ENCODE measurements around the gene PRTN3.
"Not testable (repeated sequence)": the region's sequence is repeated elsewhere in the genome, so short reads cannot be mapped to it uniquely, and the experiment has no call there.

The PRTN3 gene

DNA sequence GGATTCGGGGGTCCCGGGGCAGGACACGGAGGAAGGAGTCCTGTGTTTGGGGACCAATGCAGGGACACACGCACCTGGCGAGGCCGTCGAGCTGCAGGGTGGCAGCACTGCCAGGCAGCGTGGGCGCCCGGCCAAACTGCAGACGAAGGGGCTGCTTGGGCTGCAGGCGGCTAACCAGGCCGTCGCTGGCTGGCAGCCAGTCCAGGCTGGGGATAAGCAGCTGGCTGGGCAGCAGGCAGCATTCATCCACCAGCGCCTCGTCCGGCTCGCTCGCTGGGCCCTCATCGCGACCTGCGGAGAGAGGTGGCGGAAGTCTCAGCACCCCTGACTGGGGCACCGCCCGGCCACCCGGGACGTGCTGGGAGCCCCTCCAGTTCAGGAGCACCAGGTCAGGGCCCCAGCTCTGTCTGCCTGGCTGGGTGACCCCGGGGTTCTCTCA, 30.2 kb downstream of the PRTN3 start:
- Mint-ChIP-seq H3K27me3 (no peaks in the 10 kb centered on the region), H3K36me3 (ENCODE audit: low read depth) (peaks cover 7% of the 10 kb centered on the region)
- ATAC-seq, result no peak

DNA sequence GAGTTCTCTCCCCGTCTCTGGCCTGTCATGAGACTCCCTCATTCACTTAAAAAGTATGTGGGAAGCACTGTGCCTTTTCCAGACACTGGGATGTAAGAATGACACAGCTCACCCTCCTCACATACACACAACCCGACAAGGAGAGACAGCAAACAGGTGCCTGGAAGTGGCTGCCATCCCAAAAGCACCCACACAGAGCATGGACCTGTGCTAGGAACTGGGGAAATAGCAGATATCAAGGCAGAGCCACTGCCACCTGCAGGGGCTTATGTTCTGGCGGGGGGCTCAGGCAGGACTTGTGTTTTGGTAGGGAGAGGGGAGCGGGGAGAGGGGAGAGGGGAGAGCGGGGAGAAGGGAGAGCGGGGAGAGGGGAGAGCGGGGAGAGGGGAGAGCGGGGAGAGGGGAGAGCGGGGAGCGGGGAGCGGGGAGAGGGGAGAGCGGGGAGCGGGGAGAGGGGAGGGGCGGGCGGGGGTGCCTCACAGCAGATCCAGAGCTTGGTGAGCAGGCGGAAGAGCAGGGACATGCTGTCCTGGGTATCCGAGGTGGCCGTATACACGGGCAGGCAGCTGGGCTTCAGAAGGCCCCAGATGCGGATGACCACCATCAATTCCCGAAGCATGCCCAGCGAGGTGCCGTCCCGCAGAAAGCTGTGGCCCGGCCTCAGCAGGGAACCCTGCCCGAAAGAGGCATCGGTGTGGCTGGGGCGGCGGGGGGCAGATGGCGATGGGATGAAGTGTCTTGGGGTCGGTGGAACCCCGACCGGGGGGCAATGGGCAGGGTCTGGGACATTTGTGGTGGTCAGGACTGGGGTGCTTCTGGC, 30.9 kb downstream of the PRTN3 start:
- DNase-seq (no peak), ATAC-seq (no peak)
- H3K27me3 Mint-ChIP-seq, result no peaks in the 10 kb centered on the region
- H3K4me3 Mint-ChIP-seq, result no peak overlapping the region
- H3K4me1 Mint-ChIP-seq, result peaks cover 10% of the 10 kb centered on the region
- no peaks in the 10 kb centered on the region for H3K9me3 Mint-ChIP-seq
- peak overlapping the region; percentile 35 for H3K27ac Mint-ChIP-seq
- H3K36me3 Mint-ChIP-seq (ENCODE audit: low read depth), result peaks cover 7% of the 10 kb centered on the region

More for the DNA sequence above, 30.2 kb downstream of the PRTN3 start:
- DNase-seq, result no peak
- Mint-ChIP-seq H3K27ac (no peak overlapping the region), H3K4me3 (no peak overlapping the region), H3K4me1 (peaks cover 10% of the 10 kb centered on the region), H3K9me3 (no peaks in the 10 kb centered on the region)

DNA sequence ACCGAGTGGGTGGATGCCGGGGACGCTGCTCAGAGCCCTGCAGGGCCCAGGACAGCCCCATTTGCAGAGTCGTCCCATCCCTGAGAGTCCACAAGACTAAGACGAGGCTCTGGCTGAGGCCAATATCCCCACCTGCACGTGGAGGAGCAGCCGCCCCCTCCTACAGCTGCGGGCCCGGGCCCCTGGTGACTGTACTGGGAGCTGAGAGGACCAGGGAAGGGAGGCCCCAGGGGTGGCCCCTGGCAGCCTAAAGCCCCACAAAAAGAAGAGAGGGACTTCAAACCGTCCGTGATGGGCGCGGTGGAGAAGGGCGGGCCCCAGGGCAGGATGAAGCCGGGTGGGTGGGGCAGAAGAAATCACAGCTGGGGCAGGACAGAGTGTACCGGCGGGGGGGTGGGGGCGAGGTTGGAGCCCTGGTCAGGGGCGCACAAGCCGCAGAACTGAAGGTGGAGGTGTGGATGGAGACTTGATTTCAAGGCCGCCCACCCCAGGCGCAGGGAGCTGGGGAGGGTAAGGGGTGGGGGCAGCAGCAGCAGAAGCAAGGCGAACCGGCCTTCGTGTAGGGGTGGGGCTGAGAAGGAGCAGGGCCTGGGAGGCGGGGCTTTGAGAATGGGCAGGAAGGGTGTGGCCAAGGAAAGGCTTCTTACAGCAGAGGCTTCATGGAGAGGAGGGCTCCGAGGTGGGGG, 31.6 kb downstream of the PRTN3 start:
- DNase-seq (peak; percentile 82), ATAC-seq (peak; percentile 80)
- H3K9me3 Mint-ChIP-seq, result no peaks in the 10 kb centered on the region
- no peaks in the 10 kb centered on the region for H3K27me3 Mint-ChIP-seq
- H3K4me1 Mint-ChIP-seq, result peaks cover 10% of the 10 kb centered on the region
- H3K4me3 Mint-ChIP-seq, result peak overlapping the region; percentile 43
- peak overlapping the region; percentile 31 for H3K27ac Mint-ChIP-seq
- peaks cover 7% of the 10 kb centered on the region for H3K36me3 Mint-ChIP-seq (ENCODE audit: low read depth)

DNA sequence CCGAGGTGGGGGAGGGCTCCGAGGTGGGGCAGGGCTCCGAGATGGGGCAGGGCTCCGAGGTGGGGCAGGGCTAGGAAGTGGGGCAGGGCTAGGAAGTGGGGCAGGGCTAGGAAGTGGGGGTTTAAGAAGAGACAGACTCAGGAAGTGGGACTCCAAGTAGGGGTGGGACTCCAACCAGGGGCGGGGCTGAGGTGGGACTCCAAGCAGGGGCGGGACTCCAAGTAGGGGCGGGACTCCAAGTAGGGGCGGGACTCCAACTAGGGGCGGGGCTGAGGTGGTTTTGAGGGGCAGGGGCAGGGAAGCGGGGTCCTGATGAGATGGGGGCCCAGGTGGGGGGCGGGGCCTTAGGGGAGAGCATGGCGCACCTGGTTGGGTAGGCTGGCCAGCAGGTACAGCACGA, 32.3 kb downstream of the PRTN3 start:
- peaks cover 4% of the 10 kb centered on the region for H3K36me3 Mint-ChIP-seq (ENCODE audit: low read depth)
- ATAC-seq (peak; percentile 79), DNase-seq (peak; percentile 72)
- H3K4me1 Mint-ChIP-seq, result peaks cover 10% of the 10 kb centered on the region
- H3K4me3 Mint-ChIP-seq, result no peak overlapping the region
- no peaks in the 10 kb centered on the region for H3K9me3 Mint-ChIP-seq
- no peaks in the 10 kb centered on the region for H3K27me3 Mint-ChIP-seq
- no peak overlapping the region for H3K27ac Mint-ChIP-seq

DNA sequence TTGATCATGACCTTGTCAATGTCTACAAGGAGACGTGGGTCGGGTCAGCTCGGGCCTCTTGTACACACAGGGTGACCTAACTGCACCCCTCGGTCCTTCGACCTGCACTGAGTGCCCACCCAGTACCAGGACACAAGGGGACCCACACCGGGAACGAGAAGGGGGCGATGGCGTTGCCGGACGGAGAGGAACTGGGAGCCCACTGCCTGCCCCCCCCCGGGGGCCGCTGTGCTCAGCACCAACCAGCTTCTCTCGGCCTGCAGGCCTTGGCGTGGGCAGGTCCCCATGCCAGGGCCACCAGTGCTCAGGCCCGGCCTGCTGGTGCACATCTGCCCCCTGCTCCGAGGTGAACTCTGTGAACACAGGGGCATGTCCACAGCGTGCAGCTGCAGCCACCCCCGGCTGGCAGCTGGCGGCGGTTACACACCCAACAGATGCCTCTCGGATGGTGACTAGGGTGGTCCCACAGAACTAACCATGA, 32.8 kb downstream of the PRTN3 start:
- ATAC-seq (no peak), DNase-seq (no peak)
- peaks cover 4% of the 10 kb centered on the region for H3K36me3 Mint-ChIP-seq (ENCODE audit: low read depth)
- no peak overlapping the region for H3K4me3 Mint-ChIP-seq
- peaks cover 10% of the 10 kb centered on the region for H3K4me1 Mint-ChIP-seq
- no peaks in the 10 kb centered on the region for H3K9me3 Mint-ChIP-seq
- no peak overlapping the region for H3K27ac Mint-ChIP-seq
- no peaks in the 10 kb centered on the region for H3K27me3 Mint-ChIP-seq

DNA sequence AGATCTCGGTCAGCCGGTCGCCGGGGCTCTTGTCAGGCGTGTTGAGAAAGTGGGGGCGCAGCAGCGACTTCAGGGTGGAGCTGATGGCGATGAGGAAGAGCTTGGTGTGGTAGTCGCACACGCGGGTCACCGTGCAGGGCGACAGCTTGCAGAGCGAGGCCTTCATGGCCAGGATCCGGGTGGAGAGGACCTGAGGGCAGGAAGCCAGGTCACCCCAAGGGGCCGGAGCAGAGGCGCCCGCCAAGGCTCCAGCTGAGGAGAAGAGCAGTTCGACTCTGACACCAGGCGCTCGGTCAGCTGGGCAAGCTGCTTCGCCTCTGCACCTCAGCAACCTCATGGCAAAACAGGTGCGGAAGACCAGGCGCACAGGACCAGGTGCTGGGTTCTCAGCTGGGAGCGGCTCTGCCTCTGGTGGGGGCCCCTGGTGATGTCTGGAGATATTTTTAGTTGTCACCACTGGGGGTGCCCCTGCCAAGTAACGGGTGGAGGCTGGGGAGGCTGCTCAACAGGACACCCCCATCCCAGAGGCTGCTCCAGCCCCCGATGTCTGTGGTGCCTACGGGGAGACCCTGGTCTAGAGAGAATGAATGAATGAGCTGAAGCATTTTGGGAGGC, 34.6 kb downstream of the PRTN3 start:
- peaks cover 4% of the 10 kb centered on the region for H3K36me3 Mint-ChIP-seq (ENCODE audit: low read depth)
- no peak overlapping the region for H3K4me3 Mint-ChIP-seq
- peaks cover 10% of the 10 kb centered on the region for H3K4me1 Mint-ChIP-seq
- H3K9me3 Mint-ChIP-seq, result no peaks in the 10 kb centered on the region
- DNase-seq (no peak), ATAC-seq (no peak)
- H3K27me3 Mint-ChIP-seq, result no peaks in the 10 kb centered on the region
- H3K27ac Mint-ChIP-seq, result no peak overlapping the region

DNA sequence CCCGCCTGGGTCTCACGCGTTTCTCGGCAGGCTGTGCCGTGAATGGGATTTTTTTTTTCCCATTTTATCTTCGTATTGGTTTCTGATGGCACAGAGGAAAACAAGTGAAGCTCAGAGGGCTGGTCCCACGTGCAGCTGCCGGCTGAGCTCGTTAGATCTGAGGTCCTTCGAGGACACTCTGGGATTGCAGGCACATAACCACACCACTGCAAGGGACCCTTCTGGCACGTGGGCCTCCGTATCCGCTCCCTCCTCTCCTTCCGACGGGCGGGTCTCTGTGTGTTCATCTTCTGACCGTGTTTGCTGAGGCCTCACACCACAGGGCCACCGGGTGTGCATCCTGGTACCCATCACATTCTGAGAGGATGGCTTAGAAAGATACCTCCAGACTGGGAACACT, 35.3 kb downstream of the PRTN3 start:
- H3K36me3 Mint-ChIP-seq (ENCODE audit: low read depth), result peaks cover 3% of the 10 kb centered on the region

DNA sequence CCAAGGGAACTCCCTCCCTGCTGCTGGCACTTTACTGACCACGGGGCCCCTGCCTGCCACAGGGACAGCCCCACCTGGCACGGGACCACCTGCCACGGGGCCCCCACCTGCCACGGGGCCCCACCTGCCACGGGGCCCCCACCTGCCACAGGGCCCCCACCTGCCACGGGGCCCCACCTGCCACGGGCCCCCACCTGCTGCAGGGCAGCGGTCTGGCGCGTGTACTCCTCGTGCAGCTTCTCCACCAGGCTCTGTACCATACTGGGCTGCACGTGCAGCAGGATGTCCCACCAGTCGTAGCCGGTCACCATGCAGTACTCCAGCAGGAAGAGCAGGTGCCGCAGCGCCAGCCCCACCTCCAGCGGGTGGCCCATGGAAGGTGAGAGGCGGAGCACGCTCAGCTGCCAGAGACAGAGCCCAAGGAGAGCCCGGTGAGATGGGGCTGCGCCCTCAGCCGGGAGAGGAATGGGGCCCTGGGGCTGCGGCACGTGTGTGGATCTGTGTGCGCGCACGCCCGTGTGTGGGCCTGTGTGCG, 36.0 kb downstream of the PRTN3 start:
- no peaks in the 10 kb centered on the region for H3K36me3 Mint-ChIP-seq (ENCODE audit: low read depth)
- H3K4me3 Mint-ChIP-seq, result no peak overlapping the region
- no peak overlapping the region for H3K27ac Mint-ChIP-seq
- peaks cover 8% of the 10 kb centered on the region for H3K4me1 Mint-ChIP-seq
- no peaks in the 10 kb centered on the region for H3K9me3 Mint-ChIP-seq
- no peaks in the 10 kb centered on the region for H3K27me3 Mint-ChIP-seq
- DNase-seq, result no peak
- no peak for ATAC-seq

More for the DNA sequence above, 35.3 kb downstream of the PRTN3 start:
- no peaks in the 10 kb centered on the region for H3K27me3 Mint-ChIP-seq
- H3K4me1 Mint-ChIP-seq, result peaks cover 10% of the 10 kb centered on the region
- no peaks in the 10 kb centered on the region for H3K9me3 Mint-ChIP-seq
- no peak overlapping the region for H3K4me3 Mint-ChIP-seq
- ATAC-seq (no peak), DNase-seq (no peak)
- H3K27ac Mint-ChIP-seq, result no peak overlapping the region

DNA sequence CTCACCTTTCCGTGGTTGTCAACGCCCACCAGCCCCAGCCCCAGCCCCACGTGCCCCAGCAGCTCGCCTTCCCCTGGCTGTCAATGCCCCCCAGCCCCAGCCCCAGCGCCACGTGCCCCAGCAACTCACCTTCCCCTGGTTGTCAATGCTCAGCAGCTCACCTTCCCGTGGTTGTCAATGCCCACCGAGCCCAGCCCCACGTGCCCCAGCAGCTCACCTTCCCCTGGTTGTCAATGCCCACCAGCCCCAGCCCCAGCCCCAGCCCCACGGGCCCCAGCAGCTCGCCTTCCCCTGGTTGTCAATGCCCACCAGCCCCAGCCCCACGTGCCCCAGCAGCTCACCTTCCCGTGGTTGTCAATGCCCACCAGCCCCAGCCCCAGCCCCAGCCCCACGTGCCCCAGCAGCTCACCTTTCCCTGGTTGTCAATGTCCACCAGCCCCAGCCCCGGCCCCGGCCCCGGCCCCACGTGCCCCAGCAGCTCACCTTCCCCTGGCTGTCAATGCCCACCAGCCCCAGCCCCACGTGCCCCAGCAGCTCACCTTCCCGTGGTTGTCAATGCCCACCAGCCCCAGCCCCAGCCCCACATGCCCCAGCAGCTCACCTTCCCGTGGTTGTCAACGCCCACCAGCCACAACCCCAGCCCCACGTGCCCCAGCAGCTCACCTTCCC, 37.3 kb downstream of the PRTN3 start:
- H3K27ac Mint-ChIP-seq, result not testable (repeated sequence)

DNA sequence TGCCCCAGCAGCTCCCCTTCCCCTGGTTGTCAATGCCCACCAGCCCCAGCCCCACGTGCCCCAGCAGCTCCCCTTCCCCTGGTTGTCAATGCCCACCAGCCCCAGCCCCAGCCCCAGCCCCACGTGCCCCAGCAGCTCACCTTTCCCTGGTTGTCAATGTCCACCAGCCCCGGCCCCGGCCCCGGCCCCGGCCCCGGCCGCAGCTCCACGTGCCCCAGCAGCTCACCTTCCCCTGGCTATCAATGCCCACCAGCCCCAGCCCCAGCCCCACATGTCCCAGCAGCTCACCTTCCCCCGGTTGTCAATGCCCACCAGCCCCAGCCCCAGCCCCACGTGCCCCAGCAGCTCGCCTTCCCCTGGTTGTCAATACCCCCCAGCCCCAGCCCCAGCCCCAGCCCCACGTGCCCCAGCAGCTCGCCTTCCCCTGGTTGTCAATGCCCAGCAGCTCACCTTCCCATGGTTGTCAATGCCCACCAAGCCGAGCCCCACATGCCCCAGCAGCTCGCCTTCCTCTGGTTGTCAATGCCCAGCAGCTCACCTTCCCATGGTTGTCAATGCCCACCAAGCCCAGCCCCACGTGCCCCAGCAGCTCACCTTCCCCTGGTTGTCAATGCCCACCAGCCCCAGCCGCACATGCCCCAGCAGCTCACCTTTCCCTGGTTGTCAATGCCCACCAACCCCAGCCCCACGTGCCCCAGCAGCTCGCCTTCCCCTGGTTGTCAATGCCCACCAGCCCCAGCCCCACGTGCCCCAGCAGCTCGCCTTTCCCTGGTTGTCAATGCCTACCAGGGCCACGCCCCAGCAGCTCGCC, 38.2 kb downstream of the PRTN3 start:
- H3K27ac Mint-ChIP-seq; H3K27me3 Mint-ChIP-seq; H3K9me3 Mint-ChIP-seq; H3K4me1 Mint-ChIP-seq; H3K36me3 Mint-ChIP-seq (ENCODE audit: low read depth); ATAC-seq; DNase-seq; H3K4me3 Mint-ChIP-seq: not testable (repeated sequence)

More for the DNA sequence above, 37.3 kb downstream of the PRTN3 start:
- H3K36me3 Mint-ChIP-seq (ENCODE audit: low read depth); H3K9me3 Mint-ChIP-seq; H3K27me3 Mint-ChIP-seq; ATAC-seq; H3K4me3 Mint-ChIP-seq; DNase-seq; H3K4me1 Mint-ChIP-seq: not testable (repeated sequence)

DNA sequence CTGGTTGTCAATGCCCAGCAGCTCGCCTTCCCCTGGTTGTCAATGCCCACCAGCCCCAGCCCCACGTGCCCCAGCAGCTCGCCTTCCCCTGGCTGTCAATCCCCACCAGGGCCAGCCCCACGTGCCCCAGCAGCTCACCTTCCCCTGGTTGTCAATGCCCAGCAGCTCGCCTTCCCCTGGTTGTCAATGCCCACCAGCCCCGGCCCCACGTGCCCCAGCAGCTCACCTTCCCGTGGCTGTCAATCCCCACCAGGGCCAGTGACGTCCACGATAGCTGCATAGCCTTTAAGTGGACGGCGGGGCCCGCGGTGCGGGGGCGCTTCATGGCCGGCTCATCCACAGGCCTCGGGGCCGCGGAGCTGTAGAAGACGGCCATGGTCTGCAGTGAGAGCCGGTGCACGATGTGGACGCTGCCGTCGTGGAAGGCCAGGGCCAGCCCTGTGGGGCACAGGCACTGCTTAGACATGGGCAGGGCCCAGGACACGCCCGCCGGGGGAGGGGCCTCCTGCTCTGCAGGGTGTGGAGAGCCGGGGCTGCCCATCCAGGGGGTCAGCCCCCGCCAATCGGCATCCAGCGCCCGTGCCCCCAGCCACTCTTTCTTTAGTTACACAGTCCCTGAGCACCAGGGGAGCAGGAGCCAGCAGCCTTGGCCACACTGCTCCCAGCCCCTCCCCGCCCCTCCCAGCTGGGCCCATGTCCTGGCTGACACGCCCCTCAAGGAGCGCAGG, 39.1 kb downstream of the PRTN3 start:
- H3K4me3 Mint-ChIP-seq, result no peak overlapping the region
- H3K4me1 Mint-ChIP-seq, result no peaks in the 10 kb centered on the region
- no peaks in the 10 kb centered on the region for H3K36me3 Mint-ChIP-seq (ENCODE audit: low read depth)

DNA sequence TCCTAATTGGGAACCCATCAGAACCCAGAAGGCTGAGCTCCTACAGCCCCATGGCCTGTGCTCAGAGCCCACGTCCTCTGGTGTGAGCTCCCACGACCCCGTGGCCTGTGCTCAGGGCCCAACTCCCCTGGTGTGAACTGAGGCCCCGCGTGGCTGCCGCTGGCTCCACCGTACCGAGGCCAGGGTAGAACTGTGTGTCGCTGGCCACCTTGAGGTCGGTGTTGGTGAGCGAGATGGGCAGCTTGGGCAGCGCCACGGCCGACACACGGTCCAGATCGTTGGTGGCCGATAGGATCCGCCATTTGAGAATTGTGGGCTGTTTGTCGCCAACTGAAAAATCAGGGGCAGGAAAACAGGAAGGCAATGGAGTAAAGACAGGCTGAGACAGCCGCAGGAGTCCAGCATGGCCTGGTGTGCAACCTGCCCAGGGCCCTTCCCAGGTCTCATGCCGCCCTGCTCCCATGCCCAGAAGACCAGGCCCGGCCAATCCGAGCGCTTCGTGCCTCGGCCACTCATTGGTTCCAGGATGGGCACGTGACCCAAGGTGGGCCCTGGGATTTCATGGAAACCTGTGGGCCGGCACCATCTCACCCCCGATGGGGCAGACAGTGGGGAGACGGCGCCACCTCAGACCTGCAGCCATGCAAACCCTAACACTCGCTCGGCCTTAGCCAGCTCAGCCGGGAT, 40.7 kb downstream of the PRTN3 start:
- Mint-ChIP-seq H3K27me3 (no peaks in the 10 kb centered on the region), H3K27ac (no peak overlapping the region), H3K4me1 (no peaks in the 10 kb centered on the region), H3K36me3 (ENCODE audit: low read depth) (no peaks in the 10 kb centered on the region), H3K9me3 (no peaks in the 10 kb centered on the region), H3K4me3 (no peak overlapping the region)
- DNase-seq (no peak), ATAC-seq (no peak)

More for the DNA sequence above, 39.1 kb downstream of the PRTN3 start:
- H3K9me3 Mint-ChIP-seq, result no peaks in the 10 kb centered on the region
- DNase-seq (no peak), ATAC-seq (no peak)
- no peak overlapping the region for H3K27ac Mint-ChIP-seq
- no peaks in the 10 kb centered on the region for H3K27me3 Mint-ChIP-seq
